PC-3 (cell line): ENCODE results near the gene DGKG. TPM values are rescaled to one million over a fixed set of nuclear protein-coding genes. Genes with fewer than 3 reads are reported as not detected.

Experiments used
- ATAC-seq: fragments of 200-7000 bp; cut with Tn5 transposase; 2 replicates; pipeline ENCODE4 v1.9.1; 2020; ENCODE audit warnings: mild to moderate bottlenecking, moderate library complexity
- BruUV-seq: library from RNA; stranded (reverse); fragments of 400-500 nt; replicated peaks from 2 replicates; lab custom pipeline; 2021; lab: Mats Ljungman, UMichigan
- CTCF ChIA-PET: fragments of 300-600 bp; sonication (Branson Sonifier 250); formaldehyde crosslinking; loops from one replicate; lab custom pipeline; 2022; ENCODE audit warnings: antibody characterized with exemption; lab: Charles Lee
- POLR2A ChIA-PET: fragments of 300-600 bp; sonication (Branson Sonifier 250); formaldehyde crosslinking; loops from one replicate; lab custom pipeline; 2022; ENCODE audit warnings: antibody characterized with exemption; ENCODE audit not compliant: unreplicated experiment; lab: Charles Lee
- DNase-seq: peaks from one replicate; pipeline ENCODE4 v3.0.0-alpha.2; 2015
- H2AFZ ChIP-seq: fragments of 300-600 bp; sonication (generic); 2 replicates; pipeline ENCODE4 v1.6.0; 2016; ENCODE audit warnings: antibody characterized with exemption, low read length
- H3F3A ChIP-seq: fragments of 300-600 bp; sonication (generic); one replicate; pipeline ENCODE4 v1.6.0; 2017; ENCODE audit warnings: antibody characterized with exemption, low read length, control low read depth, mild to moderate bottlenecking; ENCODE audit not compliant: unreplicated experiment
- H3K27ac ChIP-seq: fragments of 300-600 bp; sonication (generic); 2 replicates; pipeline ENCODE4 v1.5.1; 2016; ENCODE audit warnings: mild to moderate bottlenecking, low read length
- H3K27me3 ChIP-seq: fragments of 300-600 bp; sonication (generic); 2 replicates; pipeline ENCODE4 v1.6.1; 2016; ENCODE audit warnings: low read length, mixed read lengths
- H3K36me3 ChIP-seq: fragments of 300-600 bp; sonication (generic); 2 replicates; pipeline ENCODE4 v1.6.1; 2016; ENCODE audit warnings: low read depth, mixed run types, low read length, mixed read lengths
- H3K4me1 ChIP-seq: fragments of 300-600 bp; sonication (generic); 2 replicates; pipeline ENCODE4 v1.5.1; 2016; ENCODE audit warnings: low read length; ENCODE audit not compliant: insufficient read depth
- H3K4me2 ChIP-seq: fragments of 300-600 bp; sonication (generic); 2 replicates; pipeline ENCODE4 v1.6.0; 2016; ENCODE audit warnings: low read length
- H3K4me3 ChIP-seq: fragments of 300-600 bp; sonication (generic); 2 replicates; pipeline ENCODE4 v1.5.1; 2016; ENCODE audit warnings: mild to moderate bottlenecking, low read length, mixed read lengths
- H3K79me2 ChIP-seq: fragments of 300-600 bp; sonication (generic); 2 replicates; pipeline ENCODE4 v1.6.1; 2017; ENCODE audit warnings: low read length, mixed read lengths
- H3K9ac ChIP-seq: fragments of 300-600 bp; sonication (generic); 2 replicates; pipeline ENCODE4 v1.6.0; 2016; ENCODE audit warnings: mild to moderate bottlenecking, low read length
- H3K9me2 ChIP-seq: fragments of 300-600 bp; sonication (generic); replicated peaks from 2 replicates; pipeline ENCODE4 v1.6.1; 2016; ENCODE audit warnings: mixed run types, low read length, mixed read lengths
- H3K9me3 ChIP-seq: fragments of 300-600 bp; sonication (generic); 2 replicates; pipeline ENCODE4 v1.6.1; 2016; ENCODE audit warnings: low read length, mixed read lengths
- H4K20me1 ChIP-seq: fragments of 300-600 bp; sonication (generic); 2 replicates; pipeline ENCODE4 v1.6.1; 2016; ENCODE audit warnings: low read length, mixed read lengths
- CTCF ChIP-seq: fragments of 300-600 bp; sonication (generic); conservative IDR thresholded peaks from 2 replicates; pipeline ENCODE4 v1.5.1; 2017; ENCODE audit warnings: antibody characterized with exemption, low read depth, mild to moderate bottlenecking, low read length
- EZH2 ChIP-seq: fragments of 300-600 bp; sonication (generic); IDR thresholded peaks from one replicate; pipeline ENCODE4 v1.6.1; 2017; ENCODE audit warnings: antibody characterized with exemption, mild to moderate bottlenecking, low read length; ENCODE audit not compliant: unreplicated experiment
- EZH2phosphoT487 ChIP-seq: fragments of 300-600 bp; sonication (generic); IDR thresholded peaks from 2 replicates; pipeline ENCODE4 v1.6.1; 2018; ENCODE audit warnings: mild to moderate bottlenecking, antibody characterized with exemption, low read length, borderline replicate concordance
- intact Hi-C: fragments of 100-400 bp; cut with micrococcal nuclease; formaldehyde crosslinking; loops from 2 replicates; pipeline ENCODE4 v1.9.0; 2023
- total RNA-seq: library from RNA; depleted of rRNA; stranded (reverse); fragments of >200 nt; gene quantifications from 2 replicates; pipeline ENCODE4 v1.2.3, GENCODE V29; 2014

DGKG gene
- total RNA-seq, 1 experiment from 2014 or later = 2.7 TPM

- ChIA-PET POLR2A (no interaction called here), CTCF (no interaction called here)
- TF ChIP-seq CTCF = no peak
- Histone ChIP-seq H4K20me1 (no peaks in the 10 kb centered on the region), H3K4me1 (no peaks in the 10 kb centered on the region), H3K27me3 (peaks cover 30% of the 10 kb centered on the region), H3K36me3 (no peaks in the 10 kb centered on the region), H3K4me2 (no peak overlapping the region), H3F3A (no peaks in the 10 kb centered on the region), H3K9me2 (no peaks in the 10 kb centered on the region), H3K27ac (no peak overlapping the region), H2AFZ (no peak overlapping the region), H3K79me2 (no peaks in the 10 kb centered on the region), H3K4me3 (no peak overlapping the region), H3K9ac (no peak overlapping the region), H3K9me3 (no peaks in the 10 kb centered on the region)
- DNase-seq (no peak), ATAC-seq (no peak)
- intact Hi-C loops = no loop called here
- no TSS peak for BruUV-seq
Measured at GRCh38 chr3:186299327-186299726, 62.7 kb downstream of the DGKG start.

GRCh38 chr3:186298876-186299275, 63.2 kb downstream of the DGKG start:
- POLR2A ChIA-PET = no interaction called here
- CTCF ChIA-PET = no interaction called here
- no TSS peak for BruUV-seq
- no peak for TF ChIP-seq EZH2
- TF ChIP-seq CTCF = no peak
- no peak for TF ChIP-seq EZH2phosphoT487
- Histone ChIP-seq H3K4me2 (no peak overlapping the region), H3K27ac (no peak overlapping the region), H3K27me3 (peaks cover 26% of the 10 kb centered on the region), H3K9ac (no peak overlapping the region), H3K4me3 (no peak overlapping the region), H3K36me3 (no peaks in the 10 kb centered on the region), H3K9me2 (no peaks in the 10 kb centered on the region), H4K20me1 (no peaks in the 10 kb centered on the region), H3K79me2 (no peaks in the 10 kb centered on the region), H2AFZ (no peak overlapping the region), H3F3A (no peaks in the 10 kb centered on the region), H3K4me1 (no peaks in the 10 kb centered on the region), H3K9me3 (no peaks in the 10 kb centered on the region)
- intact Hi-C loops = no loop called here
- peak; percentile 41 for DNase-seq
- ATAC-seq = peak; percentile 49; the same call in 1 of the 2 replicates

GRCh38 chr3:186290796-186291195, 71.2 kb downstream of the DGKG start:
- Histone ChIP-seq H3F3A (no peaks in the 10 kb centered on the region), H3K4me3 (no peak overlapping the region), H3K27me3 (no peaks in the 10 kb centered on the region), H3K4me1 (peaks cover 10% of the 10 kb centered on the region), H3K9me2 (no peaks in the 10 kb centered on the region), H3K9ac (no peak overlapping the region), H2AFZ (no peak overlapping the region), H3K36me3 (no peaks in the 10 kb centered on the region), H3K9me3 (no peaks in the 10 kb centered on the region), H3K4me2 (no peak overlapping the region), H3K27ac (no peak overlapping the region), H4K20me1 (no peaks in the 10 kb centered on the region), H3K79me2 (no peaks in the 10 kb centered on the region)
- TF ChIP-seq CTCF (no peak), EZH2 (no peak), EZH2phosphoT487 (no peak)
- DNase-seq = no peak
- no TSS peak for BruUV-seq
- POLR2A ChIA-PET = no interaction called here
- intact Hi-C loops = no loop called here
- CTCF ChIA-PET = no interaction called here
- ATAC-seq = no peak
